ENCODE results near the gene RAPGEF5.

The RAPGEF5 gene

GRCh38 chr7:22201186-22201880 is 155.6 kb downstream of the RAPGEF5 start:
- no peak overlapping the region for H3K27ac ChIP-seq (ENCODE audit: insufficient read depth, low read length, poor library complexity, severe bottlenecking)

GRCh38 chr7:22200777-22201176 is 156.2 kb downstream of the RAPGEF5 start:
- peaks cover 4% of the 10 kb centered on the region for H3K27me3 ChIP-seq (replicated peaks; ENCODE audit: control insufficient read depth, insufficient read depth, low read length, poor library complexity, severe bottlenecking)
- no peaks in the 10 kb centered on the region for H3K36me3 ChIP-seq (ENCODE audit: control insufficient read depth, insufficient read depth, low read length)
- H3K4me1 ChIP-seq (ENCODE audit: control insufficient read depth, insufficient read depth, low read length, poor library complexity, severe bottlenecking): no peaks in the 10 kb centered on the region
- H3K27ac ChIP-seq (ENCODE audit: insufficient read depth, low read length, poor library complexity, severe bottlenecking): no peak overlapping the region
- no peak overlapping the region for H3K4me3 ChIP-seq (ENCODE audit: insufficient read depth, low read depth, low read length, poor library complexity, severe bottlenecking)
- H3K9me3 ChIP-seq (ENCODE audit: control insufficient read depth, low read length): no peaks in the 10 kb centered on the region
- DNase-seq: no peak

More at GRCh38 chr7:22201186-22201880, 155.6 kb downstream of the RAPGEF5 start:
- Histone ChIP-seq H3K9me3 (ENCODE audit: control insufficient read depth, low read length) (no peaks in the 10 kb centered on the region), H3K27me3 (replicated peaks; ENCODE audit: control insufficient read depth, insufficient read depth, low read length, poor library complexity, severe bottlenecking) (peaks cover 4% of the 10 kb centered on the region), H3K36me3 (ENCODE audit: control insufficient read depth, insufficient read depth, low read length) (no peaks in the 10 kb centered on the region), H3K4me1 (ENCODE audit: control insufficient read depth, insufficient read depth, low read length, poor library complexity, severe bottlenecking) (no peaks in the 10 kb centered on the region), H3K4me3 (ENCODE audit: insufficient read depth, low read depth, low read length, poor library complexity, severe bottlenecking) (no peak overlapping the region)
- DNase-seq: no peak

GRCh38 chr7:22200238-22200637 is 156.7 kb downstream of the RAPGEF5 start:
- Histone ChIP-seq H3K4me3 (ENCODE audit: insufficient read depth, low read depth, low read length, poor library complexity, severe bottlenecking) (no peak overlapping the region), H3K27me3 (replicated peaks; ENCODE audit: control insufficient read depth, insufficient read depth, low read length, poor library complexity, severe bottlenecking) (peaks cover 4% of the 10 kb centered on the region), H3K27ac (ENCODE audit: insufficient read depth, low read length, poor library complexity, severe bottlenecking) (no peak overlapping the region), H3K4me1 (ENCODE audit: control insufficient read depth, insufficient read depth, low read length, poor library complexity, severe bottlenecking) (no peaks in the 10 kb centered on the region), H3K9me3 (ENCODE audit: control insufficient read depth, low read length) (no peaks in the 10 kb centered on the region), H3K36me3 (ENCODE audit: control insufficient read depth, insufficient read depth, low read length) (no peaks in the 10 kb centered on the region)
- no peak for DNase-seq

GRCh38 chr7:22197376-22197775 is 159.6 kb downstream of the RAPGEF5 start:
- Histone ChIP-seq H3K36me3 (ENCODE audit: control insufficient read depth, insufficient read depth, low read length) (no peaks in the 10 kb centered on the region), H3K4me1 (ENCODE audit: control insufficient read depth, insufficient read depth, low read length, poor library complexity, severe bottlenecking) (no peaks in the 10 kb centered on the region), H3K4me3 (ENCODE audit: insufficient read depth, low read depth, low read length, poor library complexity, severe bottlenecking) (no peak overlapping the region), H3K9me3 (ENCODE audit: control insufficient read depth, low read length) (no peaks in the 10 kb centered on the region), H3K27ac (ENCODE audit: insufficient read depth, low read length, poor library complexity, severe bottlenecking) (no peak overlapping the region), H3K27me3 (replicated peaks; ENCODE audit: control insufficient read depth, insufficient read depth, low read length, poor library complexity, severe bottlenecking) (peaks cover 3% of the 10 kb centered on the region)
- no peak for DNase-seq

- Histone ChIP-seq H3K4me1 (ENCODE audit: control insufficient read depth, insufficient read depth, low read length, poor library complexity, severe bottlenecking) (no peaks in the 10 kb centered on the region), H3K27me3 (replicated peaks; ENCODE audit: control insufficient read depth, insufficient read depth, low read length, poor library complexity, severe bottlenecking) (no peaks in the 10 kb centered on the region), H3K36me3 (ENCODE audit: control insufficient read depth, insufficient read depth, low read length) (no peaks in the 10 kb centered on the region), H3K9me3 (ENCODE audit: control insufficient read depth, low read length) (no peaks in the 10 kb centered on the region), H3K4me3 (ENCODE audit: insufficient read depth, low read depth, low read length, poor library complexity, severe bottlenecking) (no peak overlapping the region), H3K27ac (ENCODE audit: insufficient read depth, low read length, poor library complexity, severe bottlenecking) (no peak overlapping the region)
- DNase-seq: no peak
Measured at GRCh38 chr7:22196429-22196828, 160.5 kb downstream of the RAPGEF5 start.

- no peak for DNase-seq
- Histone ChIP-seq H3K4me3 (ENCODE audit: insufficient read depth, low read depth, low read length, poor library complexity, severe bottlenecking) (no peak overlapping the region), H3K27ac (ENCODE audit: insufficient read depth, low read length, poor library complexity, severe bottlenecking) (no peak overlapping the region), H3K4me1 (ENCODE audit: control insufficient read depth, insufficient read depth, low read length, poor library complexity, severe bottlenecking) (no peaks in the 10 kb centered on the region), H3K36me3 (ENCODE audit: control insufficient read depth, insufficient read depth, low read length) (no peaks in the 10 kb centered on the region), H3K9me3 (ENCODE audit: control insufficient read depth, low read length) (no peaks in the 10 kb centered on the region), H3K27me3 (replicated peaks; ENCODE audit: control insufficient read depth, insufficient read depth, low read length, poor library complexity, severe bottlenecking) (no peaks in the 10 kb centered on the region)
Measured at GRCh38 chr7:22195397-22196172, 161.4 kb downstream of the RAPGEF5 start.

- DNase-seq: no peak
Measured at GRCh38 chr7:22194658-22195273, 162.2 kb downstream of the RAPGEF5 start.

GRCh38 chr7:22193450-22193983 is 163.4 kb downstream of the RAPGEF5 start:
- no peak for DNase-seq
- no peaks in the 10 kb centered on the region for H3K9me3 ChIP-seq (ENCODE audit: control insufficient read depth, low read length)
- H3K27ac ChIP-seq (ENCODE audit: insufficient read depth, low read length, poor library complexity, severe bottlenecking): no peak overlapping the region
- no peak overlapping the region for H3K4me3 ChIP-seq (ENCODE audit: insufficient read depth, low read depth, low read length, poor library complexity, severe bottlenecking)
- H3K4me1 ChIP-seq (ENCODE audit: control insufficient read depth, insufficient read depth, low read length, poor library complexity, severe bottlenecking): no peaks in the 10 kb centered on the region
- H3K27me3 ChIP-seq (replicated peaks; ENCODE audit: control insufficient read depth, insufficient read depth, low read length, poor library complexity, severe bottlenecking): no peaks in the 10 kb centered on the region
- no peaks in the 10 kb centered on the region for H3K36me3 ChIP-seq (ENCODE audit: control insufficient read depth, insufficient read depth, low read length)

More at GRCh38 chr7:22194658-22195273, 162.2 kb downstream of the RAPGEF5 start:
- H3K27ac ChIP-seq (ENCODE audit: insufficient read depth, low read length, poor library complexity, severe bottlenecking): no peak overlapping the region
- no peaks in the 10 kb centered on the region for H3K27me3 ChIP-seq (replicated peaks; ENCODE audit: control insufficient read depth, insufficient read depth, low read length, poor library complexity, severe bottlenecking)
- no peak overlapping the region for H3K4me3 ChIP-seq (ENCODE audit: insufficient read depth, low read depth, low read length, poor library complexity, severe bottlenecking)
- H3K36me3 ChIP-seq (ENCODE audit: control insufficient read depth, insufficient read depth, low read length): no peaks in the 10 kb centered on the region
- H3K4me1 ChIP-seq (ENCODE audit: control insufficient read depth, insufficient read depth, low read length, poor library complexity, severe bottlenecking): no peaks in the 10 kb centered on the region
- H3K9me3 ChIP-seq (ENCODE audit: control insufficient read depth, low read length): no peaks in the 10 kb centered on the region

GRCh38 chr7:22192801-22193200 is 164.2 kb downstream of the RAPGEF5 start:
- no peaks in the 10 kb centered on the region for H3K27me3 ChIP-seq (replicated peaks; ENCODE audit: control insufficient read depth, insufficient read depth, low read length, poor library complexity, severe bottlenecking)
- H3K4me1 ChIP-seq (ENCODE audit: control insufficient read depth, insufficient read depth, low read length, poor library complexity, severe bottlenecking): no peaks in the 10 kb centered on the region
- DNase-seq: no peak
- no peaks in the 10 kb centered on the region for H3K9me3 ChIP-seq (ENCODE audit: control insufficient read depth, low read length)
- H3K36me3 ChIP-seq (ENCODE audit: control insufficient read depth, insufficient read depth, low read length): no peaks in the 10 kb centered on the region
- no peak overlapping the region for H3K4me3 ChIP-seq (ENCODE audit: insufficient read depth, low read depth, low read length, poor library complexity, severe bottlenecking)
- no peak overlapping the region for H3K27ac ChIP-seq (ENCODE audit: insufficient read depth, low read length, poor library complexity, severe bottlenecking)

- no peaks in the 10 kb centered on the region for H3K4me1 ChIP-seq (ENCODE audit: control insufficient read depth, insufficient read depth, low read length, poor library complexity, severe bottlenecking)
- no peak overlapping the region for H3K27ac ChIP-seq (ENCODE audit: insufficient read depth, low read length, poor library complexity, severe bottlenecking)
- no peaks in the 10 kb centered on the region for H3K9me3 ChIP-seq (ENCODE audit: control insufficient read depth, low read length)
- no peak overlapping the region for H3K4me3 ChIP-seq (ENCODE audit: insufficient read depth, low read depth, low read length, poor library complexity, severe bottlenecking)
- no peaks in the 10 kb centered on the region for H3K27me3 ChIP-seq (replicated peaks; ENCODE audit: control insufficient read depth, insufficient read depth, low read length, poor library complexity, severe bottlenecking)
- no peak for DNase-seq
- H3K36me3 ChIP-seq (ENCODE audit: control insufficient read depth, insufficient read depth, low read length): no peaks in the 10 kb centered on the region
Measured at GRCh38 chr7:22190736-22191135, 166.2 kb downstream of the RAPGEF5 start.

All from effector memory CD4-positive, alpha-beta T cell (primary cell).